GM13977 (cell line): ENCODE data around the gene SLC35E1.

ENCODE experiments used
- DNase-seq: peaks from one replicate; pipeline ENCODE4 v3.0.0; 2012; ENCODE audit warnings: low spot score
- CTCF ChIP-seq: IDR thresholded peaks from 2 replicates; pipeline ENCODE4 v1.5.1; 2012; ENCODE audit warnings: mild to moderate bottlenecking, control low read depth; ENCODE audit not compliant: insufficient read depth; ENCODE audit errors: extremely low read depth, missing control alignments
- in situ Hi-C: fragments of 300-500 bp; cut with MboI; formaldehyde crosslinking; loops from one replicate; pipeline ENCODE4 v1.12.0; 2022; ENCODE audit warnings: low sequenced_read_pairs, low pct_unique_long_range_greater_than_20kb, mixed read lengths, inconsistent platforms; ENCODE audit not compliant: unreplicated experiment

The SLC35E1 gene

GRCh38 chr19:16588824-16589577 lies 16.8 kb upstream of the SLC35E1 start:
- in situ Hi-C loops = no loop called here
- no peak for TF ChIP-seq CTCF
- DNase-seq = no peak

- peak; percentile 27 for TF ChIP-seq CTCF
- in situ Hi-C loops = no loop called here
- DNase-seq = peak; percentile 87
Measured at GRCh38 chr19:16587833-16588823, 15.9 kb upstream of the SLC35E1 start.

GRCh38 chr19:16586991-16587832 lies 15.0 kb upstream of the SLC35E1 start:
- in situ Hi-C loops = no loop called here
- DNase-seq = no peak
- no peak for TF ChIP-seq CTCF

GRCh38 chr19:16586477-16586871 lies 14.3 kb upstream of the SLC35E1 start:
- no peak for TF ChIP-seq CTCF
- in situ Hi-C loops = no loop called here
- no peak for DNase-seq

GRCh38 chr19:16585808-16586476 lies 13.7 kb upstream of the SLC35E1 start:
- DNase-seq = peak; percentile 83
- no peak for TF ChIP-seq CTCF
- in situ Hi-C loops = no loop called here
